GM12892 (cell line): ENCODE data around the gene KLK1.

Experiments used
- DNase-seq: peaks from one replicate; pipeline ENCODE4 v3.0.0; 2011; ENCODE audit not compliant: insufficient read length
- FAIRE-seq: peaks from 2 replicates; lab custom pipeline; 2011; peaks lifted over from hg19 to GRCh38; lab: Jason Lieb, UNC
- POLR2A ChIP-seq: IDR thresholded peaks from 2 replicates; pipeline ENCODE4 v1.6.1; 2011; ENCODE audit warnings: low read depth, low read length, control low read depth
- POLR2AphosphoS5 ChIP-seq: IDR thresholded peaks from 2 replicates; pipeline ENCODE4 v1.6.1; 2011; ENCODE audit warnings: low read depth, low read length, control low read depth
- TAF1 ChIP-seq: IDR thresholded peaks from 2 replicates; pipeline ENCODE4 v1.6.1; 2011; ENCODE audit warnings: low read depth, mild to moderate bottlenecking, control low read depth, low read length, borderline replicate concordance

The KLK1 gene

GRCh38 chr19:50851620-50852019 lies 28.0 kb upstream of the KLK1 start:
- DNase-seq (no peak), FAIRE-seq (no peak)
- TF ChIP-seq POLR2A (no peak), TAF1 (no peak), POLR2AphosphoS5 (no peak)

DNA sequence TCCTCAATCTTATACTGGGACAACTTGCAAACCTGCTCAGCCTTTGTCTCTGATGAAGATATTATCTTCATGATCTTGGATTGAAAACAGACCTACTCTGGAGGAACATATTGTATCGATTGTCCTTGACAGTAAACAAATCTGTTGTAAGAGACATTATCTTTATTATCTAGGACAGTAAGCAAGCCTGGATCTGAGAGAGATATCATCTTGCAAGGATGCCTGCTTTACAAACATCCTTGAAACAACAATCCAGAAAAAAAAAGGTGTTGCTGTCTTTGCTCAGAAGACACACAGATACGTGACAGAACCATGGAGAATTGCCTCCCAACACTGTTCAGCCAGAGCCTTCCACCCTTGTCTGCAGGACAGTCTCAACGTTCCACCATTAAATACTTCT lies 27.2 kb upstream of the KLK1 start:
- no peak for TF ChIP-seq TAF1
- TF ChIP-seq POLR2A, result no peak
- TF ChIP-seq POLR2AphosphoS5, result no peak
- FAIRE-seq (no peak), DNase-seq (no peak)

- FAIRE-seq (no peak), DNase-seq (no peak)
- no peak for TF ChIP-seq POLR2AphosphoS5
- no peak for TF ChIP-seq TAF1
- no peak for TF ChIP-seq POLR2A
These were observed 20.8 kb upstream of the KLK1 start for GRCh38 chr19:50844296-50844935.

- TF ChIP-seq TAF1, result no peak
- TF ChIP-seq POLR2A, result no peak
- no peak for TF ChIP-seq POLR2AphosphoS5
- DNase-seq, result no peak
- no peak for FAIRE-seq
These were observed 20.2 kb upstream of the KLK1 start for GRCh38 chr19:50843701-50844221.

- DNase-seq, result no peak
- FAIRE-seq, result no peak
- no peak for TF ChIP-seq POLR2A
These were observed 19.6 kb upstream of the KLK1 start for GRCh38 chr19:50843205-50843604.

GRCh38 chr19:50842130-50842529 lies 18.5 kb upstream of the KLK1 start:
- no peak for DNase-seq
- no peak for FAIRE-seq
- TF ChIP-seq POLR2A (no peak), TAF1 (no peak), POLR2AphosphoS5 (no peak)

DNA sequence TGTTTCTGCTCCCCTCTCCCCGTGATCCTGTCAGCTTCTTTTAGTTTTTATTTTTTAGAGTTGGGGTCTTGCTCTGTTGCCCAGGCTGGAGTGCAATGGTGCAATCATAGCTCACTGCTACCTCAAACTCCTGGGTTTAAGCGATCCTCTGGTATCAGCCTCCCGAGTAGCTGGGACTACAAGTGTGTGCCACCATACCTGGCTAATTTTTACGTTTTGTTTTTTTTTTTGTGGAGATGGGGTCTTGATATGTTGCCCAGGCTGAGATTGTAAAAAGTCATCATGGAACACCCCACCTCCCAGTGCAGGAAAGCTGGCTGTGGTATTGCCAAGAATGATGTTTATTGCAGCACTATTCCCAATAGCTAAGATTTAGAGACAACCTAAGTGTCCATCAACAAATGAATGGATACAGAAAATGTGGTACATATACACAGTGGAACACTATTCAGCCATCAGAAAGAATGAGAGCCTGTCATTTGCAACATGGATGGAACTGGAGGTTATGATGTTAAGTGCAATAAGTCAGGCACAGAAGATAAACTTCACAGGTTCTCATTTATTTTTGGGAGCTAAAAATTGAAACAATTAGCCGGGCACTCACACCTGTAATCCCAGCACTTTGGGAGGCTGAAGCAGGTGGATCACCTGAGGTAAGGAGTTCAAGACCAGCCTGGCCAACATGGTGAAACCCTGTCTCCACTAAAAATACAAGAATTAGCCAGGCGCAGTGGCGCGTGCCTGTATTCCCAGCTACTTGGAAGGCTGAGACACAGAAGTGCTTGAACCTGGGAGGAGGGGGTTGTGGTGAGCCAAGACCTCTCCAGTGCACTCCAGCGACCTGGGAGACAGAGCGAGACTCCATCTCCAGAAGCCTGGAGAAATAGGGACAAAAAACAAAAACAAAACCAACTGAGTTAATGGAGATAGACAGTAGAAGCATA lies 16.4 kb upstream of the KLK1 start:
- TF ChIP-seq POLR2AphosphoS5 (no peak), POLR2A (no peak), TAF1 (no peak)
- DNase-seq (no peak), FAIRE-seq (no peak)

DNA sequence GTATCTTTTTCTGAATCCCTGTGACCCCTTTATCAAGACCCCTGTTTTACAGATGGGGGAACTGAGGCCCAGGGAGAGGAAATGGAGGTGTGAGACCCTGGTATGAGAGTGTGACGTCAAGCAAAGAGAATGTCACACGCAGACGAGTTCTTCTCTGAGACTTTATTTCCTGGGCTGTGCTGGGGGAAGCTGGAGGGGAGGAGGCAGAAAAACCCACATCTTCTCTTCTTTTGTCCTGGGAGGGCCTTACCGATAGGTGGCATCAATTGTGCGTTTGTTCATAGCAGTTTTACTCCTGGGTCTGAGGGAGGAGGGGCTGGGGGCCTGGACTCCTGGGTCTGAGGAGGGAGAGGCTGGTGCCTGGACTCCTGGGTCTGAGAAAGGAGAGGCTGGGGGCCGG lies 14.7 kb upstream of the KLK1 start:
- TF ChIP-seq POLR2A (no peak), POLR2AphosphoS5 (no peak), TAF1 (no peak)
- peak; percentile 40 for FAIRE-seq
- DNase-seq, result no peak

GRCh38 chr19:50837300-50837699 lies 13.7 kb upstream of the KLK1 start:
- no peak for TF ChIP-seq POLR2AphosphoS5
- TF ChIP-seq POLR2A, result no peak
- no peak for TF ChIP-seq TAF1
- no peak for DNase-seq
- FAIRE-seq, result no peak

GRCh38 chr19:50836543-50837195 lies 13.1 kb upstream of the KLK1 start:
- no peak for TF ChIP-seq POLR2A
- no peak for TF ChIP-seq TAF1
- TF ChIP-seq POLR2AphosphoS5, result no peak
- no peak for FAIRE-seq
- DNase-seq, result no peak
